Daoy (cell line): ENCODE measurements around the gene FABP1. TPM values are rescaled to one million over a fixed set of nuclear protein-coding genes. Genes with fewer than 3 reads are reported as not detected.

ENCODE experiments used
- DNase-seq: peaks from one replicate; pipeline ENCODE4 v3.0.0-alpha.2; 2015; ENCODE audit warnings: low read depth
- total RNA-seq: library from RNA; depleted of rRNA; stranded (reverse); fragments of >200 nt; shearing (Covaris generic); gene quantifications from 2 replicates; pipeline ENCODE4 v1.2.3, GENCODE V29; 2014; rRNA removed

Gene FABP1
- total RNA-seq, 1 experiment from 2014 or later = not detected

- DNase-seq = no peak
Measured at GRCh38 chr2:88081924-88082608, 45.8 kb downstream of the FABP1 start.

DNA sequence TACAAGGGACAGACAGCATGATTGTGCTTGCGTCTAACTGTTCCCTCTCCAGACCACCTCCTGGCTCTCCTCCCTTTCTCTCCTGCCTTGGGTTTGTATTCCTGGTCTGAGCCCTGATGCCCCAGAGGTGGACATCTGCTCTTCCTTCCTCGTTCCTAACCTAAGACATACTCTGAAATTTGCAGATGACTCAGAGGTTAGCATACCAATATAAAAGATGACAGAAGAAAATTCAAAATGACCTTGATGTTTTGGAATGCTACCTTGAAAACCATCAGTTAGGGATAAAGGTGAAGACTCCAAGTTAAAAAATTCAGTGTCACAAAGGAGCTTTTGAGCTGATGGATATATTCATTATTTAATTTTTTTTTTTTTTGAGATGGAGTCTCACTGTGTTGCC is 47.3 kb downstream of the FABP1 start:
- no peak for DNase-seq

GRCh38 chr2:88078643-88079172 is 49.2 kb downstream of the FABP1 start:
- no peak for DNase-seq

DNA sequence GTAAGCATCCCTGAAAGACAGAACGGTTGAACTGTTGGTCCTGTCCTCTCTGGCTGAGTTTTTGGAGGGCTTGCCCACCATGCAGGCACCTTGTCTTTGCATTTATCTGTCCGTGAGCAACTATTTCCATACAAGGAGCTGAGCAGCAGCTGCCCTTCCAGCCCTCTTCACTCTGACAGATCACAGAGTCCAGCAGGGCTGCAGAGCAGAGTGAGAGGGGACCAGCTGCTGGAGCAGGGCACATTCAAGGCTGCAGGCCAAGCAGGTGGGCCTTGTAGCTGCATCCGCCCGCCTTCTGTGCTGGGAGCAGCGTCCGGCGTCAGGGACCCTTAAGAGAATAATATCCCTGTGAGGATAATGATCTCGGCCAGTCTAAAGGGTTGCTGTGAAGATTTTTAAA is 50.8 kb downstream of the FABP1 start:
- DNase-seq = no peak

DNA sequence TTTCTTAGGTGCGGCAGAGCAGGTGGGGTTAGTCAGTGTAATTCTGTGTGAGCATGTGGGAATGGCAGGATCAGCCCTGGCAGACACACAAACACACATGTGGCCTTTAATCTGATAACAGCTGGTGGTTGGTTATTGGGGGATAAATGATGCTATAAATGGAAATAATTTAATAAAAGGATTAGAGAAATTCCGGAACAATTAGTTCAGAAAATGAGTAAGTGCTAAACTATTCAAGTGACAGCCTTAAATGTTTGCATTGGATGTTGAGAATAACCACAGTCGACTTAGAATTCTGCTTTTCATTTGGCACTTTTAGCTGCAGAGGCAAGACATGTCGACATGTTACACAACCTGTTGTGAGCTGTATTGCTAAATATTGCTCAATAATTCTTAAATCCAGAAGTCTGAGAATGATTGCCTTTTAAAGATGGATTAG is 53.0 kb downstream of the FABP1 start:
- DNase-seq = peak; percentile 19

DNA sequence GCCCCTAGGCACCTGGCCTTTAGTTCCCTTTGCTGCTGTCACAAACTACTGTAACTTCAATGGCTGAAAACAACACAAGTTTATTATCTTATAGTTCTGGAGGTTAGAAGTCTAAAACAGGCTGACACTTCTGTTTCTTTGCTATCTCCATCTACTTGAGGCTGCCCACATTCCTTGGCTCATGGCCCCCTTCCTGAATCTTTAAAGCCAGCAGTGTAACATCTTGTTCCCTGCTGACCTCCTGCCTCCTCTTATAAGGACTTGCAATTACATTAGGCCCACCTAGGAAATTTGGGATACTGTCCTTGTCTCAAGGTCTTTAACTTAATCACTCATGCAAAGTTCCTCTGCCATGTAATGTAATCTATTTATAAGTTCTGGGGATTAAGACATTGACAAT is 53.7 kb downstream of the FABP1 start:
- DNase-seq = no peak

Other genes with a start within 250 kb of the FABP1 start
- 72.9 TPM in 1 of 2 replicates, not detected in the other for gene RNU2-63P, start 111.5 kb downstream of the FABP1 start, total RNA-seq
- gene KRCC1, start 72.3 kb downstream of the FABP1 start, total RNA-seq = 33.1 and 42.1 TPM in 2 replicates
- gene SMYD1, start 60.2 kb downstream of the FABP1 start, total RNA-seq = not detected in 2 replicates
- gene THNSL2, start 42.3 kb upstream of the FABP1 start, total RNA-seq = not detected in 2 replicates